GM20431 (cell line): ENCODE data around the gene ITGA7.

ENCODE experiments used
- in situ Hi-C: fragments of 300-500 bp; cut with MseI, MboI; formaldehyde crosslinking; loops from one replicate; pipeline ENCODE4 v1.15.0; 2020; ENCODE audit warnings: low sequenced_read_pairs; ENCODE audit not compliant: unreplicated experiment

ITGA7 gene

DNA sequence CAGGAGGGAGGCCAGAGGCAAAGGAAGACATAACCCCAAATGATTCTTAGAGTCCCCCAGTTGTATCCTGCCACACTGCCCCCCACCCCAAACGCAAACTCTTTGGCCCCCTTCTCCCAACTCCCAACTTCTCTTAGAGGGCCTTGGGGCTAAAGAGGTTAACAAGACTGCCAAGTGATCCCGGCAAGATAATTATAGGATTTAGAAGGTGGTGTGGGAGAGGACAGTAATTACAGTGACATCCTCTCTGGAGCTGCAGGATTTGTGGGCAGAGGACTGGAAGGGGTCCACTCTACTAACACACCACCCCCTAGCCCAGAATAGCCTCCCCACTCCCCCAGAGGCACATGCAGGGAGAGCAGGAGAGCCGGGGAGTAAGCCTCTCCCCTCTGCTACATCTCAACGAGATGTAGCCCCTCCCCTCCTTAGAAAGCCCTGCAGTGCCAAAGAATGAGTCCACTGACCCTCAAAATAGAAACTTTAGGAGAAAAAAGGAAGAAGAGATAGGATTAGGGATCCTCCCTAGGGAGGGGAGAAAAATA lies 29.9 kb upstream of the ITGA7 start:
- in situ Hi-C loops, result loop anchor here (25.0 kb wide), 1 partner anchor 200 kb away; the partner anchor contains the start of genes DGKA and PYM1

- in situ Hi-C loops, result loop anchor here (25.0 kb wide), 1 partner anchor 200 kb away; the partner anchor contains the start of genes DGKA and PYM1
These were observed 29.3 kb upstream of the ITGA7 start for GRCh38 chr12:55736780-55737580.

DNA sequence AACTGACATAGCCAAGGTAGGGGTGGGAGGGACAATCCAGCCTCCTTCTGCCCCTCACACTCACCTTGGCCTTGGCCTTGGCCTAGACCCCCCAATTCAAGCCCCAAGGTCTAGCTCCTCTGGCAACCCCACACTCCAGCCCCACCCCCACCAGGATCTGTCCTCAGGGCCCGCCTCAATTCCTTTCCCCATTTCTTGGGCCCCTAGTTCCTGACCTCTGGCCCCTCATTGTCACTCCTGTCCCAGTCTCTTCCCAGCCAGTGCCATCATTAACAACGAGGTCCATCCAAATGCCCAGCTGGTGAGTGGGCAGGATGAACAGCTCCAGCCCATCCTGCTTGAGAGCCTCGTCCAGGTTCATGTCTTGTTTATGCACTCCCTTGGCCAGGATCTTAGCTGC lies 28.4 kb upstream of the ITGA7 start:
- in situ Hi-C loops, result loop anchor here (25.0 kb wide), 1 partner anchor 201 kb away; the partner anchor contains the start of genes DGKA and PYM1

DNA sequence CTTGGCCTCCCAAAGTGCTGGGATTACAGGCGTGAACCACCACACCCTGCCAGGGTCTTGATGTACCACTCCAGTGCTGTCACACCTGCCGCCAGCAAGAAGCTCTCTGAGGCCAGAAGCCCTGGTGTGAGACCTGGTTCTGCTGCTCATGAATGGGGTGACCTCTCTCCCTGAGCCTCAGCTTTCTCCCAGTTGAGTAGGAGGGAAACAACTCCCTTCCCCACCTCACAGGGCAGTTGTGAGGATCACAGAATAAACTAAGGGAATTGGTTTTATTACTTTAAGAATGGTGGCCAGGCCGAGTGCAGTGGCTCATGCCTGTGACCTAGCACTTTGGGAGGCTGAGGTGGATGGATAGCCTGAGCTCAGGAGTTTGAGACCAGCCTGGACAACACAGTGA lies 26.9 kb upstream of the ITGA7 start:
- in situ Hi-C loops, result loop anchor here (25.0 kb wide), 1 partner anchor 203 kb away; the partner anchor contains the start of genes DGKA and PYM1

DNA sequence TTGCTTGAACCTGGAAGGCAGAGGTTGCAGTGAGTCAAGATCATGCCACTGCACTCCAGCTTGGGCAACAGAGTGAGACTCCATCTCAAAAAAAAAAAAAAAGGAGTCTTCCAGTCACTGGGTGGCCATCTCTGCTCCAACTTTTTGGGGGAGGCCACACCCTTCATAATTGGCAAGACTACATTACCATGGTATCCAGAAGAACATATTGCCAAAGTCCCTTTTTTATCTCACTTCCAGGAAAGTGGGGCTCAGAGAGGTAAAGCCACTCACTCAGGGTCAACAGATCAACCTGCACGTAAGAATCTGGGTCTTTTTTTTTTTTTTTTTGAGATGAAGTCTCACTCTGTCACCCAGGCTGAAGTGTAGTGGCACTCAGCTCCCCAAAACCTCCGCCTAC lies 26.2 kb upstream of the ITGA7 start:
- in situ Hi-C loops, result loop anchor here (25.0 kb wide), 1 partner anchor 203 kb away; the partner anchor contains the start of genes DGKA and PYM1

- in situ Hi-C loops, result loop anchor here (25.0 kb wide), 1 partner anchor 204 kb away; the partner anchor contains the start of genes DGKA and PYM1
These were observed 25.4 kb upstream of the ITGA7 start for GRCh38 chr12:55733021-55733555.

DNA sequence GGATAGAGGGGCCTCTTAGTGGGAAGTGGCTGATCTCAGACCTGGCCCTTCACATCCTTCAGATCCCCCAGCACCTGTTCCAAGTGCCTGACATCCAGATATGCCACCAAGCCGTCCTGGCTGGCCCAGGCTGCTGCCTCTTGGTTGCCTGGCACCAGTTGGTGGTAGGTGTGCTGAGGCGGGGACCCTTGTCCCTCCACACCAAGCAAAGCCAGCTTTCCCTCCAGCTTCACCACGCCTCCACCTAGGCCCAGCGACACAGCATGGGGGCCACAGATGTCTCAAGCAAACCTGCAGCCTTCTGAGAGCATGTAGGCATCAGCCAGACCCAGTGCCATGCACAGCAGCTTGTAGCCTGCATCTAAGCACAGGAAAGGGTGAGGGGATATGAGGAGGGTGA lies 24.6 kb upstream of the ITGA7 start:
- in situ Hi-C loops, result loop anchor here (25.0 kb wide), 1 partner anchor 205 kb away; the partner anchor contains the start of genes DGKA and PYM1

DNA sequence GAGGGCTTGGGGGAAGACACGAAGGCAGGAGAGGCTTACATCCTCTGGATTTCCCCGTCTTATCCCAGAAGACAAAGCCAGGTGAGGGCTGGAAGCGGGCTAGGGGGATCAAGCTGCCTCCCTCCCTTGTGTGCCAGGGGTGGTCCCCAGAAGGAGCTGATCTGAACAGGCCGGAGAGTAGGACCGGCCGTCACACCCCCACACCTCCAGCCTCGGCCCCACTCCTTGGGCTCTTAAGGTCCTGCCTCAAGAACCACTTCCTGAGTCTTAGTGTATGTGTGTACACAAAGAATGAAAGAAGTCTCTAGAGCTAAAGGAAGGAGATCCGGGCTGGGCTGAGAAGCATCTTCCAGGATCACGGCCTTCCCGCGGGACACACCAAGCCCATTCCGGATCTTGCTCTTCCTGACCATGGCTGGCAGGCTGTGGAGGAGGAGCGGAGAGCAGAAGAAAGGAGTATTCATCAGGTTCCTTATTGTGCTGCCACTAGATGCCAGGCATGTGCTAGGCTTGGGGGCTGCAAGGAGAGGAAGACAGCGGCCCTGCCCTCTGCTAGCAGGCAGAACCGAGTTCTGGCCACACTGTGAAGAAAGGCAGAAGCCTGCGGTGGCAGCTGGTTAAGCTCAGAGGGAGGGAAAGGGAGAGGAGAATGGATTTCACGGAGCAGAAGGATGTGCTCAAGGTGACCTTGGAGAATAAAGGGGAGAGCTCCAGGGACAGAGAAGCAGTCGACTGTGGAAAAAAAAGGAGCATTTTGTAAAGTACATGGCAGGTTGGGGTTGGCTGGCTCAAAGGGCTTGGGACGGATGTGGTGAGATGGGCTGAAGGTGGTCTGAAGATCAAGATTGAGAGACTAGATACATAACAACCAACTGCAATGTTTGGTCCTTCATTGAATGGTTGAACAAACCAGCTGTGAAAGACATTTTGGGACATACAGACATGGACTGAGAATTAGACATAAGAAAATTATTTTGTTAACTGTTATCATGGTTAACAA lies 22.4 kb upstream of the ITGA7 start:
- in situ Hi-C loops, result loop anchor here (25.0 kb wide), 1 partner anchor 207 kb away; the partner anchor contains the start of genes DGKA and PYM1

DNA sequence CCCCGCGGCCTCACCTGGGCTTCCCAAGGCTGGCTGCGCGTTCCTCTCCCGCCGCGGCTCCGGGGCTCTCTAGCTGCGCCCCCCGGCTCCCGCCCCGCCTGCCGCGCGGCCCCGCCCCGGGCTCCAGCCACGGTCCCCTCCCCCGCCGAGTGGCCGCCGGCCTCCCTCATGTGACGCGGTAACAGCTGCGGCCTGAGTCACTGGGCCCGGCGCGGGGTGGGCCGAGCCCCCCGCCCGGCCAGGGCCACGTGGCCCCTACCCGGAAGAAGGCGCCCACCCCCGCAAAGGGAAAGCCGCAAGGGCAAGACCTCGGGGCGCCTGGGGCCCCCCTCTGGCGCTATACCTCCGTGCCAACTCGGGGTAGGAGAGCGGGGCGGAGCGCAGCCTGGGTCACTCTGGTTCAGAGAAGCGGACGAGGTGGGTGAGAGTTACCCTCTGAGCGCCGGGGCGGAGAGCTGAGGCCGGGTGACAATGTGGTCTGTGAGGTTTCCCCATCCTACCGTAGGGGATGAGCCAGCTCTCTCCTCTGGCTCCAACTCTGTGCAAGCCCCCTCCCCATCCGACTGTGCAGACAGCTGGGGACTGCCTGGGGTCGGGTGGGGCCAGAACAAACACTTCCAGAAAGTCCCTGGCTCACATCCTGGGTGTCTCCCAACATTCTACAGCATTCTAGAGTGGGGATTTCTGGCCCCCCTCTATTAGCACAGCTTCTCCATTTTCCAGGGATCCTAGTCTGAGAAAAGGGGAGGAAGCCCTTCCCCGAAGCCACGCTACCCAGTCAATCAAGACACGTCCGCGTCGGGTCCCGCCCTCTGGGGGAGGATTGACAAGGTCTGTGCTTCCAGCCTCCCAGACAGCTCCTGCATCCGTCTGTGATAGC lies 21.5 kb upstream of the ITGA7 start, which contains the start of gene CD63:
TSS of gene CD63 (minus strand) at position 71 of the 880 bp plus-strand sequence. CDS start 668 bp downstream, outside the sequence.
- in situ Hi-C loops, result loop anchor here (25.0 kb wide), 1 partner anchor 208 kb away; the partner anchor contains the start of genes DGKA and PYM1

DNA sequence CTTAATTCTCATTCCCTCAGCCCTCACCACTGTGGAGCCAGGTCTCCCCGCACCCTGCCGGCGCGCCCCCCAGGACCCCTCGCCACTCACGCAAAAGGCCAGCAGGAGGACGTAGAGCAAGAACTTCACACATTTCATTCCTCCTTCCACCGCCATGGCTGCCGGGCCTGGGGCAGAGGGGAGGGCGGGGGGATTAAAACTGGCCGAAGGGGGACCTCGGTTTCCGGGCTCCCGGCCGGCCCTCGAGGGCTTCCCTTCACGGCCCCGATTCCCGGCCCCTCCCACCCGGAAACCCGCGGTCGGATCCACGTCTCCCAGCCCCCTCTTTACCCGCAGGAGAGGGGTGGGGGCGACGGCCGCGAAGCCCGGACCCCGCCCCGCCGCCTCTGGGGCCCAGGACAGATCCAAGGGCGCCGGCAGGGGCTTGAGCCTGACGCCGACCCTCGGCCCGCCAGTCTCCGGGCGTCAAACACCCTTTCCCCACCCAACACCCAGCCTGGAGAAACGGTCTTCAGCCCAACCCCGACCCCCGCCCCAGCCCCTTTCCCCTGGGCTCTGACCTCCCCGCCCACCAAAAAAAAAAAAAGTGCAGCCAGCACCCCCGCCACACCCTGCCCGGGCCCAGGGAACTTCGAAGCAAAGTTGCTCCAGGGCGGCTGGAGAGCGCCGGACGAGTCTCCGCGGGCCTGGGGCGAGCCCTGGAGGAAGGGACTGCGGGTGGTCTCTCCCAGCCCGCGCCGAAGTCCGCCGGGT lies 20.7 kb upstream of the ITGA7 start:
- in situ Hi-C loops, result loop anchor here (25.0 kb wide), 1 partner anchor 209 kb away; the partner anchor contains the start of genes DGKA and PYM1

GRCh38 chr12:55727643-55728185 lies 20.0 kb upstream of the ITGA7 start:
- in situ Hi-C loops, result loop anchor here (25.0 kb wide), 1 partner anchor 210 kb away; the partner anchor contains the start of genes DGKA and PYM1

DNA sequence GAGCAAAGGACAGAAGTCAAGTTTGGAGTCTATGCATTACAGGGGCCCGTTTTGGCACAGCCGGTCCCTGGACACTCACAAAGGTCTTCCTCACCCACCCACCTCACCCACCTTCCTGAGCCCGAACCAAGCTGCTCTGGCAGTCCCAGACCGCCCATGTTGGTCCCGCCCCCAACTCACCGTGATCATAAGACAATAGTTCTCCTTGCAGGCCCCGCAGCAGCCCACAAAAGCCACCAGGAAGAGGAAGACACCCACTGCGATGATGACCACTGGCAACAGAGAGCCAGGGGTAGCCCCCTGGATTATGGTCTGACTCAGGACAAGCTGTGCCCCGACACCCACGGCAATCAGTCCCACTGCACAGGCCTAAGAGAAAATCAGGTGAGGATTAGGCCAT lies 19.3 kb upstream of the ITGA7 start:
- in situ Hi-C loops, result loop anchor here (25.0 kb wide), 1 partner anchor 210 kb away; the partner anchor contains the start of genes DGKA and PYM1

DNA sequence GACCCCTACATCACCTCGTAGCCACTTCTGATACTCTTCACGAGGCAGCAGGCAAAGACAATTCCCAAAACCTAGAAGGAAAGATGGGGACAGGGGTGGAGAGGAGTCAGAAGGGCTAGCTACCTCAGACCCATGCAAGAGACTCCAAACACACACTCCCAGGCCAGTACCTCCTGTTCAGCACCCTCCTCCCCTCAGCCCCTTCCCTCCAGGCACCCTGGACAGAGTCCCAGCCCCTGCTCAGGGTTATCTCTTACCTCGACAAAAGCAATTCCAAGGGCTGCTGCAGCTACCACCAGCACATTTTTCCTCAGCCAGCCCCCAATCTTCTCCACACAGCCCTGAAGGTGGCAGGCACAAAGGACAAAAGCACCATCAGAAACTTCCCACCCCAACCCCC lies 17.9 kb upstream of the ITGA7 start:
- in situ Hi-C loops, result loop anchor here (25.0 kb wide), 1 partner anchor 212 kb away; the partner anchor contains the start of genes DGKA and PYM1

GRCh38 chr12:55724940-55725309 lies 17.2 kb upstream of the ITGA7 start:
- in situ Hi-C loops, result loop anchor here (25.0 kb wide), 1 partner anchor 212 kb away; the partner anchor contains the start of genes DGKA and PYM1

DNA sequence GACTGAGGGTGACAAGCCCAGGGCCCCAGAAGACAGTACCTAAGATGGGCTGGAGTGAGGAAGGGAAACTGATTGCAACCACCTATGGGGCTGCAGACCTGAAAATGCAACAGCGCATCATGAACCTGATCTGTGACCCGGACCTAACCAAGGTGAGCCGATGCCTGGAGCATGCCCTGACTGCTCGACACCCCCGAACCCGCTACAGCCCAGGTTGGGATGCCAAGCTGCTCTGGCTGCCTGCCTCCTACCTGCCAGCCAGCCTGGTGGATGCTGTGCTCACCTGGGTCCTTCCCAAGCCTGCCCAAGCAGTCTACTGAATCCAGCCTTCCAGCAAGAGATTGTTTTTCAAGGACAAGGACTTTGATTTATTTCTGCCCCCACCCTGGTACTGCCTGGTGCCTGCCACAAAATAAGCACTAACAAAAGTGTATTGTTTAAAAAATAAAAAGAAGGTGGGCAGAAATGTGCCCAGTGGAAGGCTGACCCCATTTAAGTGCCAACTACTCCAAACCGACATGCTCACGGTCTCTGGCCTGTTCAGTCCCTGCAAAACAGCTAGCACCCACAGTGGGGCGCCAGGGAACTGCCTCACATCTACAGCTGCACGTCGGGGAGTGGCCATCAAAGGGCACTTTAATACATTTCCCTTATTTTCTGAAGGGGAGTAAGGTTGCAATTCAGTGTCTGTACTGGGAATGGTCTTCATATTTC lies 16.7 kb upstream of the ITGA7 start:
- in situ Hi-C loops, result no loop called here

DNA sequence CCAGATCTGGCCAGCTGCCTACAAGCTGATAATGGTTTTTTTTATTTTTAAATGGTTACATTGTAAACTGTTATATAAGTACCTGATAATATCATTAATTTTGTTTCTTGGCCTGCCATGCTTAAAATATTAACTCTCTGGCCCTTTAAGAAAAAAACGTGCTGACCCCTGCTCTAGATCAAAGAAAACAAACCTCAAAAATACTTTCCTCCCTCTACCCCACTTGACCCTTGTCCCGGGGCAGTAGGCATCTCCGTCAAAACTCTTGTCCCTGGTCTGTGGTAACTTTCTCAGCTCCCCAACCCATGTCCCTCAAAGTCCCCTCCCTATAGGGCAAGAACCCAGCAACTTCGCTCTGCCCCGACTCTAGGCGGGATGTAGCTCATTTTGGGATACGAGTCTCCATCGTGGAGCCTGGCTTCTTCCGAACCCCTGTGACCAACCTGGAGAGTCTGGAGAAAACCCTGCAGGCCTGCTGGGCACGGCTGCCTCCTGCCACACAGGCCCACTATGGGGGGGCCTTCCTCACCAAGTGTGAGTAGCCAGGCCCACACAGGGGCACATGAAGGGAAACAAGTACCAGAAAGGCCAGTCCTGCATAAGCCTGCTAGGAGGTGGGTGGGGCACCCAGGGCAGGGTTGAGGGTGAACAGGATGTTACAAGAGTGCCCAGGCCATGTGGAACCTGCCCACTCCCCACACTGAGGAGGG lies 16.0 kb upstream of the ITGA7 start:
- in situ Hi-C loops, result no loop called here
